Stimulated activated CD4-positive, alpha-beta T cell treated with anti-CD3 and anti-CD28 coated beads, Interleukin-1b, Interleukin-23, amount 100 ng/mL, for 48 hours (primary cell): Measurements from ENCODE around the gene ZFR.
"Not testable (repeated sequence)": the region's sequence is repeated elsewhere in the genome, so short reads cannot be mapped to it uniquely, and the experiment has no call there.

Experiments used
- DNase-seq: peaks from one replicate; pipeline ENCODE4 v3.0.0-alpha.2; 2020

ZFR gene

DNA sequence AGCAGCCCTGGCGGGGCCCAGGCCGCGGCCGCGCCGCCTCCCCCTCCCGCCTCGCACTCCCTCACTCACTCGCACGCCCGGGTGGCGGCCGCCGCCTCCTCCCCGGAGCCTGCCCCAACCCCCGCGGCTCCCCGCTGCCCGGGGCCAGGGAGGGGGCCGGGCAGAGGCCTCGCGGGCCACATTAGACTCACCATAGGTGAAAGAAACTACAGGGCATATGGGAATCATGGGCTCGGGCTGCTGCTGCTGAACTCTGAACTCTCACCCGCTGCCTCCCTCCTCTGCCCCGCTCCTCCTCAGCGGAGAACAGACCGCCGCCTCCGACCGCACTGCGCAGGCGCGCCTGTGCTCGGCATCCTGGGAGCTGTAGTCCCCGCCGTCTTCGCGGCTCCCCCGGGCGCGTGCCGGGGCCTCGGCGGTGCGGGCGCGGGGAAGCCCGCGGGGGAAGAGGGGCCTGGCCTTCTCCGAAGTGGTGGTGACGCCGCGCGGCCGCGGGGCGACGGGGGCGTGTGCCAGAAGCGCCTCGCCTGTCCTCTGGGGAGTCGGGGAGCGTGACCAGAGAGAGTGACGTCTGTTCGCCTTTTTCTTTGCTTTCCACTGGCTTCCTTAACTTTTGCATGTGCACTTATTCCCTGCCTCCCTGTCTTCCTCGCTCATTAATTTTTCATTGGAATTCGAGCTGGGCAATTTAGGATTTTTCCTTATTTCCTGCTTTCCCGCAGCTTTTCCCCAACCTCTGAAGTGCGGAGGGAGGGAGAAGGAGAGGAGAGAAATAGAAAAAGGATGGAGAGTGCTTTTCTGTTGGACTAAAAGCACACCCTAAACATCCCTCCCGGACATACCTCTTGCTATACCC, at the start of gene ZFR:
TSS of gene ZFR (minus strand) at position 310 of the 856 bp plus-strand sequence. CDS start at position 228, 82 bp downstream.
- peak; percentile 94 for DNase-seq

- no peak for DNase-seq
Measured at GRCh38 chr5:32490972-32491557, 46.5 kb upstream of the ZFR start.

GRCh38 chr5:32489791-32490562, 45.4 kb upstream of the ZFR start:
- DNase-seq: peak; percentile 64

DNA sequence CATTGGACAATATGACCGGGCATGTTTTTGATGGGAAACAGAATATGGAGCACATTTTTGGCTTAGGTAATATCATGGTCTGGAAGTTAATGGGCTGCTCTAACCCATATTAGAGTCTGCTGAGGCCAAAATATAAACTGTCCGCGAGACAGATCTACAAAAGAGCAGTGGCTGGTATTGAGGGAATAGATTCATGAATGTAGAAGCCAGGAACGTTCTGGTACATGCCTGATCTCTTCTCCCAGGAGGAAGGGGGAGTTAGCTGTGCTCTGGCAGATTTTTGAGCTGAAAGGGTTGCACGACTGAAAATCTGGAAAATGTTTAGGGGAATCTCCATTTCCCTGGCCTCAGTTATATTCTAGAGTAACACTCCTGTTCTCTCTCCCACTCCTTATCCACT, 42.9 kb upstream of the ZFR start:
- no peak for DNase-seq

DNA sequence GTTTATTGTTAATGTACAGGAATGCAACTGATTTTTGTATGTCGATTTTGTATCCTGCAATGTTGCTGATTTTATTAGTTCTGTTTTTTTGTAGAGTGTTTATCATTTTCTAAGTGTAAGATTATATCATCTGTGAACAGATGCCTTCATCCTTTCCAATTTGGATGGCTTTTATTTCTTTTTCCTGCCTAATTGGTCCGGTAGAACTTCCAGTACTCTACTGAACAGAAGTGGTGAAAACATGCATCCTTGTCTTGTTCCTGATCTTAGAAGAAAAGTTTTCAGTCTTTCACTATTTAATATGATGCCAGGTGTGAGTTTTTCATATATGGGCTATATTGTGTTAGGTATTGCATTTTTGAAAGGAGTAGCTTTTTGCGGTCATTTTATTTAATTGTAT, 42.5 kb upstream of the ZFR start:
- DNase-seq: no peak

DNA sequence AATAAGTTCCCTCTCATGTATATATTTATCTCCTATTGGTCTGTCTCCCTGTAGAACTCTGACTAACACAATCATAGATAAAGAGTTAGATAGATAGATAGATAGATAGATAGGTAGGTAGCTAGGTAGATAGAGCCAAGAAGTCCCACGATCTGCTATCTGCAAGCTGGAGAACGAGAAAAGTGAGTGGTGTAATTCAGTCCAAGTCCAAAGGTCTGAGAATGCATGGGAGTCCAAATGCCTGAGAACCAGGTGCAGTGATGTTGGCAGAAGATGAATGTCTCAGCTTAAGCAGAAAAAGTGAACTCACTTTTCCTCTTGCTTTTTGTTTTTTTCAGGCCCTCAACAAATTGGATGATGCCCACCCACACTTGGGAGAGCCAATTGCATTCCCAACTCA, 37.7 kb upstream of the ZFR start:
- DNase-seq: no peak

DNA sequence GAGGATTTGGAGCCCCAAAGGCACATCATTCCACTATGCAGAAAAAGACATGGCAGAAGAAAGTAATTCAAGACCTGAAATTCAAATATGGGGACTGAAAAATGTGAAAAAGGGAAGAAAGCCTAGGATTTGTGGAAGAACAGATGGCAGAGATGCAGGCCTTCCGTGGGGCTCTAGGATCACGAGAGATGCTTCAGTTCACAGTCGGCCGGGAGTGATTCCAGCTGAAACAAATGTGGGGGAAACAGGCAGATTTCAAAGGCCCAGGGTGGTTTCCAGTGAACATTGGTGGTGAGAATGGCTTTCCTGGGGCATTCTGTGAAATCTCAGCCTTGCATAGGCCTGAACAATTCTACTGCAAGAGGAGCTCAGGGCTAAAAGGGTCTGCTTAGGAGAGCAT, 34.6 kb upstream of the ZFR start:
- no peak for DNase-seq

- DNase-seq: no peak
Measured at GRCh38 chr5:32476891-32477290, 32.4 kb upstream of the ZFR start.

DNA sequence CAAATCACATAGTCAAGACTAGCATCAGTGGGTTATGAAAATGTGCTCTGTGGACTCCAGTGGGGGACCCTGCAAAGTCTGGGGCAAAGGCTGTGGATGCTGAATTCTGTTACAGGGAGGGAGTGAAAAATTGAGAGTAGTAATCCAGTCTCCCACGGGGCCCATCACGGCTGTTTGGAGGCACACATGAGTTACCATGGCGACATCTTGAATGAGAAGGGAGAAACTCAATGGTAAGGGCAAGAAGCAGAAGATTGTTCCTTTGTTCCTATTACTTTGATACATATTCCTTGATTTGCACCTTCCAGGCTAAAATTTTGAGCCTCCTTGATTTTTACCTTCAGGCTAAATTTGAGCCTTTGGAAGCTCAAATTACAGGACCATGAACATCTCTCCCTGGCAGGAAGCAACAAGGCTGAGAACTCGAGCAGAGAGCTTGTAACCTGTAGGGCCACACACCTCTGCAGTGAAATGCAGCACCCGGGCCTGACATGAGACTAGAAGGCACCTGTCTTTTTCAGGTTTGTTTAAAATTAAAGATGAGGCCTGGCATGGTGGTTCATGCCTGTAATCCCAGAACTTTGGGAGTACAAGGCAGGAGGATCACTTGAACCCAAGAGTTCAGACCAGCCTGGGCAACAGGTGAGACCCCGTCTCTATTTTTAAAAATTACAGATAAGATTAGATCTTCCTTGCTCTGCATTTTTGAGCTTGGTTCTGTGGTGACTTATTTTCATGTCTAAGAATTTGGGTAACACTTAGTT, 31.0 kb upstream of the ZFR start:
- no peak for DNase-seq

- no peak for DNase-seq
Measured at GRCh38 chr5:32474209-32474854, 29.8 kb upstream of the ZFR start.

DNA sequence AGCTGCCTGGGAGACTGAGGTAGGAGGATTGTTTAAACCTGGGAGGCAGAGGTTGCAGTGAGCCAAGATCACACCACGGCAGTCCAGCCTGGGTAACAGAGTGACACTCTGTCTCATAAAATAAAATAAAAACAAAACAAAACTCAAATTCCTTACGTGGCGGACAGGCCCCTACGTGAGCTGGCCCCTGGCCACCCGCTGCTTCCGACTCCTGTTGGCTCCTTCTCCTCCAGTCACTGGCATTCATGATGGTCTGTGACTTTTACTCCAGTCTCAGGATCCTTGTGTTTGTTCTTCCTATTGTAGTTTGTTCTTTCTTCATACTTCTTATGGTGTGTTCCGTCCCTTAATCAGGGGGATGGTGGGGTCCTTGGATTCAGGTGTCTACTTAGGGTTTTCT, 28.5 kb upstream of the ZFR start:
- no peak for DNase-seq

DNA sequence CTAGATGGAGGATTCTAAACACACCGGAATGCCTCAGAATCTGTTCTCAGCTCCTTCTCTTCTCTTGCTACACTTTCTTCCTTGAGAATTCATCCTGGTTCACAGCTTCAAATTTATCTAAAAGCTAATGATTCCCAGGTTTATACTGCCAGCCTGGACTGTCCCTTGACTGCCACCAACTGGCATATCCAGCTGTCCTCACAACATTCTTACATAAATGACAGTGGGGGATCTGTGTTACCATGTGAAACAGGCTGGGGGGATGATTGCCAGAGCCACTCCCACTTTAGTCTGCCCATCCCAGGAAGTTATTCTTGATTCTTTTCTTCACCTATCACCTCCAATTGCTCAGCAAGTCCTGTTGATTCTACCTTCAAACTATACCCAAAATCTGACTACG, 27.2 kb upstream of the ZFR start:
- DNase-seq: no peak

DNA sequence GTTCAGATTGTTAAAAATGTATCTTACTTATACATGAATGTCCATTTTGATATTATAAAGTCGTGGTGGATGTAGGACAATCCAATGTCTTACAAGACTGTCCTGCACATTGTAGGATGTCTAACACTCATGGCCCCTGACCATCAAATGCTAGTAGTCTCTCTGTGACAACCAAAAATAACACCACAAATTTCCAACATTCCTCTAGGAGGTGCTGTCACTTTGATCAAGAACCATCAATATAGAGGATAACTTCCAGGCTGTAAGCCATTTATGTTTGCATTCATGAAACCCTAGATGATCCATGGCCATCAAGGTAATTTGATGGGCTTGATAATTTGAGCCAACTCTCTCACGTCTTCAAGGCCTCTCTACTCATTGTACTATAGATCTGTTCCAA, 20.5 kb upstream of the ZFR start:
- no peak for DNase-seq

DNA sequence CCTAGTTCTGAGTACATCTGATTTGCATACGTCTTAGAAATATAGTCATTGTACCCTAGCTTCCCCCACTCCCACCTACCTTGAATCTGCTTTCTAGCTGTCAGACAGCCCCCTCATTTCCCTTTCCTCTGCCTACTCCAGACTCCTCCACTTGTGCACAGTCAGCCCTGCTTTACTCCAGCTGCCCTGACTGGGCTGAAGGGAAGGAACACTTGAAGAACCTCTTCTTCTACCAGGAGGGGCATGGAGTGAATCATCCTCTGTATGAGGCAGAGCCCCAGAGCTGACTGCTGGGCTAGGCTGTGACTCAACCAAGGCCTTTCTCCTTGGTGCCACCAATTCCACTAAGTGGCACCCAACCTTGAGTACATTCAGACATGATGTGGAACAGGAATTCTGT, 18.1 kb upstream of the ZFR start:
- peak; percentile 77 for DNase-seq

DNA sequence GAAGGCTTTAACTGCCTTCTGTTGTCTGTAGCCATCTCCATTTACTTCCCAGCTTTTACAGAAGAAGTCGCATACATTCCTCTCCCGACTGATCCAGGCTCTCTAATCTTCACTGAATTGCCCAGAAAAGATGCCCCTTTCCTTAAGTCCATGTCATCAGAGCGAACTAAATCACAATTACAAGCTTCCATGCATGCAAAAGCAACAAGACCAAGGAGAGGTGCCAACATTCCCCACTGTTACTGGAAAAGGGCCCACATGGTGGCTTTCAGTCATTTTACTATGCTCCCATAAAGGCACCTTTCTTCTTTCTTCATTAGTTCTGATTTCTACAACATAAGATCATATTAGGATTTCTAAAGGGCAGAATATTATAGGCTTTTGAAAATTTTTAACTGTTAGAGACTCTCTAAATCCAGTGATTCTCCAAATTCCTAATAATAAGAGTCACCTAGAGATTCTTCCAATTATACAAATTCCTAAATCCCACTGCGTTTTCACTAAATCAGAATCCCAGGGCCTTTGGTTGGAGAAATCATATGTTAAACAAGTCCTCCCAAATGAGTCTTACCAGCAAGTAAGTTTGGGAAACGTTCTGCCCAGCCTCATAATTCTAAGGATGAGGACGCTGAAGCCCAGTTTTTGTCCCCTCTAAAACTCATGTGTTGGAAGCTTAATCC, 17.0 kb upstream of the ZFR start:
- DNase-seq: no peak

DNA sequence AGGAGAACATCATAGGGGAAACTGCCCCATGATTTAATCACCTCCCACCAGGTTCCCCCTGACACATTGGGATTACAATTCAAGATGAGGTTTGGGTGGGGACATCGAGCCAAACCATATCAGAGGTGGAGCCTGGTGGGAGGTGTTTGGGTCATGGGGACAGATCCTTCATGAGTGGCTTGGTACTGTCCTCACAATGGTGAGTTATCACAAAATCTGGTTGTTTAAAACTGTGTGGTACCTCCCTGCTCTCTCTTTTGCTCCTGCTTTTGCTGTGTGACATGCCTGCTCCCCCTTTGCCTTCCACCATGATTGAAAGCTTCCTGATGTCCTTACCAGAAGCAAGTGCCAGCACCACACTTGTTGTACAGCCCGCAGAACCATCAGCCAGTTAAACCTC, 16.2 kb upstream of the ZFR start:
- DNase-seq: no peak

DNA sequence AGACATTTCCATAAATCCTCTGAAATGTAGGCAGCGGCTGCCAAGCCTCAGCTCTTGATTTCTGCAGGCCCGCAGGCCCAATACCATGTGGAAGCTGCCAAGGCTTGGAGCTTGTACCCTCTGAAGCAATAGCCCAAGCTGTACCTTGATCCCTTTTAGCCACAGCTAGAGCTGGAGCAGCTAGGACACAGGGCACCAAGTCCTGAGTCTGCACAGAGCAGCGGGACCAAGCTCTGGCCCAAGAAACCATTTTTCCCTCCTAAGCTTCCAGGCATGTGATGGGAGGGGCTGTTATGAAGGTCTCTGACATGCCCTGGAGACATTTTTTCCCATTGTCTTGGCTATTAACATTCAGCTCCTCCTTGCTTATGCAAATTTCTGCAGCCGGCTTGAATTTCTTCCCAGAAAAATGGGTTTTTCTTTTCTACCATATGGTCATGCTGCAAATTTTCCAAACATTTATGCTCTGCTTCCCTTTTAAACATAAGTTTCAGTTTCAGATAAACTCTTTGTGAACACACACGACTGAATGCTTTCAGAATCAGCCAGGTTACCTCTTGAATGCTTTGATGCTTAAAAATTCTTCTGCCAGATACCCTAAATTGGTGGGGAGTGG, 14.4 kb upstream of the ZFR start:
- DNase-seq: no peak

DNA sequence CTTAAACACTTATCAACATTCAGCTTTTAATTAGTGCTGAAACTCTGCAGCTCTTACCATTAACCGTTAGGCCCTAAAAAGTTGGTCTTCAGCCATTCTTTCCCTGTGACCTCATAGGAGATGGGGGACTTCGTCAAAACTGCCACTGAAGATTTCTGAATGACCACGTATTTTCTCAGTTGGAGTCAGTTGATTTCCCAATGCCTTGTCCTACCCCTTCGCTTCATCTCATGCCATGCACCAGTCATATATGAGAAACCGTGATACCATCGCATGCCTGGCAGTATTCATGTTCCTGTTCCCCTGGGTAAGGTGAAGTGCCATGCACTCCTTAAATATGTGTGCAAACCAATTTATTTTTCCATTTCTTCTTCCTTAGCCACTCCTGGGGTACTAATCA, 10.8 kb upstream of the ZFR start:
- no peak for DNase-seq

DNA sequence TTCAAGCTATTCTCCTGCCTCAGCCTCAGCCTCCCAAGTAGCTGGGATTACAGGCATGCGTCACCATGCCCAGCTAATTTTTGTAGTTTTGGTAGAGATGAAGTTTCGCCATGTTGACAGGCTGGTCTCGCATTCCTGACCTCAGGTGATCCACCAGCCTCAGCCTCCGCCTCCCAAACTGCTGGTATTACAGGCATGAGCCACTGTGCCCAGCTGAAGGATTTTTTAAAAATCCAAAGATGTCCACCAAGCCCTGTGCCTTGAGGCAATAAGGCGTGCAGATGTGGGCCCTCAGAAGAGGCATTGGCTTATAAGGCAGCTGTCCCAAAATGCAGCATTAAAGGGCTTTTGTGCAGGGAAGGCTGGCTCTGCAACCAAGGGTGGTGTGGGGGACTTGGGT, 10.3 kb upstream of the ZFR start:
- DNase-seq: no peak

- no peak for DNase-seq
Measured at GRCh38 chr5:32453916-32454315, 9.4 kb upstream of the ZFR start.

DNA sequence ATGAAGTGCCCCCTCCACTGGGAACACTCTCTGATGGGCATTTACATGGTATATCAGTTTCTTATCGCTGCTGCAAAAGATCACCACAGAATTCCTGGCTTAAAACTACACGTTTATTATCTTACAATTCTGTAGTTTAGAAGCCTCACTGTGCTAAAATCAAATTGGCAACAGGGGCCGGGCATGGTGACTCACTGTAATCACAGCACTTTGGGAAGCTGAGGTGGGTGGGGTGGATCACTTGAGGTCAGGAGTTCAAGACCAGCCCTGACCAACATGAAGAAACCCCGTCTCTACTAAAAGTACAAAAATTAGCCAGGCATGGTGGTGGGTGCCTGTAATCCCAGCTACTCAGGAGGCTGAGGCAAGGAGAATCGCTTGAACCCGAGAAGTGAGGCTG, 7.8 kb upstream of the ZFR start:
- DNase-seq: not testable (repeated sequence)

DNA sequence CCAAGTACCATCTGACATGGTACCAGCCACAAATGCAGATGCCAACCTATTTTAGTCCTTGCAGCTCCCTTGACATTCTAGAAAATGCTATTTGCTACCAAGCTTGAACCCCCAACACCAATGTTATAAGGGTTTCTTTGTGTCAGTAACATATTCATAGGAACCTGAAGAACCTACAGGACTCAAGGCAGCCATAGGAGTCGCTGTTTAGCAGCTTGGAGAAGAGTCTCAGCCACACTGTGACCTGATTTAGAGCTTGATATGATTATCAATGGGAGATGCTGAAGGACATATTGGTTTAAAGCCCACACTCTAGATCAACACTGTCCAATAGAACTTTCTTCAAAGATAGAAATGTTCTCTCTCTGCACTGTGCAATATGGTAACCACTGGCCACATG, 6.4 kb upstream of the ZFR start:
- DNase-seq: no peak
